T-helper 2 cell treated with Interferon-gamma antibody and Interleukin-4, amounts not matched to agents 5 μg/mL and 100 μg/mL, for 36 hours (primary cell): ENCODE data around the gene CTRB1.
"Not testable (repeated sequence)": the region's sequence is repeated elsewhere in the genome, so short reads cannot be mapped to it uniquely, and the experiment has no call there.

Source experiments
- DNase-seq: peaks from one replicate; pipeline ENCODE4 v3.0.0; 2021; ENCODE audit warnings: low spot score
- H3K27ac Mint-ChIP-seq: one replicate; pipeline ENCODE4 v1.8.0; 2021; ENCODE audit warnings: mild to moderate bottlenecking, mixed read lengths
- H3K27me3 Mint-ChIP-seq: one replicate; pipeline ENCODE4 v1.8.0; 2021; ENCODE audit warnings: low read depth, mixed read lengths
- H3K36me3 Mint-ChIP-seq: one replicate; pipeline ENCODE4 v1.8.0; 2021; ENCODE audit warnings: low read depth, mixed read lengths
- H3K4me1 Mint-ChIP-seq: one replicate; pipeline ENCODE4 v1.8.0; 2021; ENCODE audit warnings: low read depth, mixed read lengths
- H3K4me3 Mint-ChIP-seq: one replicate; pipeline ENCODE4 v1.8.0; 2022; ENCODE audit warnings: mild to moderate bottlenecking, moderate library complexity, mixed read lengths
- H3K9me3 Mint-ChIP-seq: one replicate; pipeline ENCODE4 v1.8.0; 2021; ENCODE audit warnings: mixed read lengths

CTRB1 gene

GRCh38 chr16:75266738-75267630 lies 48.2 kb downstream of the CTRB1 start:
- Mint-ChIP-seq H3K27me3 (peaks cover 39% of the 10 kb centered on the region), H3K36me3 (no peaks in the 10 kb centered on the region), H3K27ac (no peak overlapping the region), H3K4me1 (no peaks in the 10 kb centered on the region), H3K9me3 (no peaks in the 10 kb centered on the region), H3K4me3 (peak overlapping the region; percentile 47)
- DNase-seq = no peak

GRCh38 chr16:75267631-75268264 lies 49.0 kb downstream of the CTRB1 start:
- no peak for DNase-seq
- Mint-ChIP-seq H3K36me3 (no peaks in the 10 kb centered on the region), H3K27ac (no peak overlapping the region), H3K27me3 (peaks cover 41% of the 10 kb centered on the region), H3K4me1 (no peaks in the 10 kb centered on the region), H3K9me3 (no peaks in the 10 kb centered on the region), H3K4me3 (no peak overlapping the region)

- not testable (repeated sequence) for H3K4me1 Mint-ChIP-seq, DNase-seq, H3K4me3 Mint-ChIP-seq, H3K36me3 Mint-ChIP-seq, H3K9me3 Mint-ChIP-seq, H3K27ac Mint-ChIP-seq
- peaks cover 32% of the 10 kb centered on the region for H3K27me3 Mint-ChIP-seq
These were observed 50.6 kb downstream of the CTRB1 start for GRCh38 chr16:75269358-75269757.

GRCh38 chr16:75271441-75272096 lies 52.8 kb downstream of the CTRB1 start:
- H3K4me1 Mint-ChIP-seq = no peaks in the 10 kb centered on the region
- H3K27me3 Mint-ChIP-seq = peaks cover 26% of the 10 kb centered on the region
- H3K36me3 Mint-ChIP-seq = no peaks in the 10 kb centered on the region
- no peak overlapping the region for H3K4me3 Mint-ChIP-seq
- no peak for DNase-seq
- no peaks in the 10 kb centered on the region for H3K9me3 Mint-ChIP-seq
- no peak overlapping the region for H3K27ac Mint-ChIP-seq

GRCh38 chr16:75272097-75272551 lies 53.3 kb downstream of the CTRB1 start:
- Mint-ChIP-seq H3K27me3 (peaks cover 25% of the 10 kb centered on the region), H3K36me3 (no peaks in the 10 kb centered on the region), H3K4me3 (no peak overlapping the region), H3K9me3 (no peaks in the 10 kb centered on the region), H3K27ac (no peak overlapping the region), H3K4me1 (no peaks in the 10 kb centered on the region)
- no peak for DNase-seq

GRCh38 chr16:75272629-75273028 lies 53.8 kb downstream of the CTRB1 start:
- not testable (repeated sequence) for H3K36me3 Mint-ChIP-seq, H3K27ac Mint-ChIP-seq, H3K4me1 Mint-ChIP-seq, H3K9me3 Mint-ChIP-seq, DNase-seq, H3K4me3 Mint-ChIP-seq
- H3K27me3 Mint-ChIP-seq = peaks cover 23% of the 10 kb centered on the region

- Mint-ChIP-seq H3K9me3 (no peaks in the 10 kb centered on the region), H3K27me3 (peaks cover 23% of the 10 kb centered on the region), H3K27ac (no peak overlapping the region), H3K36me3 (no peaks in the 10 kb centered on the region), H3K4me1 (no peaks in the 10 kb centered on the region), H3K4me3 (no peak overlapping the region)
- no peak for DNase-seq
These were observed 54.5 kb downstream of the CTRB1 start for GRCh38 chr16:75273054-75273925.
